ENCODE results near the gene CD68.

Gene CD68

DNA sequence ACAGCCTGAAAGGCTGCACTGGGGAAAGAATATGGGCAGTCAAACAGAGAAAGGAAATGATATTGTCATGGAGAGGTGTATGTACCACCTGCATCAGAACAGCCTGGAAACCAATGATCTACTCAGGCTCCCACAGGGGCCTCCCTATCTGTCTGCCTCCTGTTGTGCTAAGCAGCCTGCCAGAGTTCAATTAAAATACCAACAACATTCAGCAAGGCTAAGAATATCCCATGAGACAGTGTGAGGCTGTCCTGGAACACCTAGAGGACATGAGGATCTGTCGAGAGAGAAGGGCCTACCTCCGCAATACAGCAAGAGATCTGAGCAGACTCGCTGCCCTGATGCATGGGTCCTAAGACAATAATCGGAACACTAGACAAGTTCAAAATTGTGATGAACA lies 26.8 kb downstream of the CD68 start:
- TF ChIP-seq, protein P1, sequence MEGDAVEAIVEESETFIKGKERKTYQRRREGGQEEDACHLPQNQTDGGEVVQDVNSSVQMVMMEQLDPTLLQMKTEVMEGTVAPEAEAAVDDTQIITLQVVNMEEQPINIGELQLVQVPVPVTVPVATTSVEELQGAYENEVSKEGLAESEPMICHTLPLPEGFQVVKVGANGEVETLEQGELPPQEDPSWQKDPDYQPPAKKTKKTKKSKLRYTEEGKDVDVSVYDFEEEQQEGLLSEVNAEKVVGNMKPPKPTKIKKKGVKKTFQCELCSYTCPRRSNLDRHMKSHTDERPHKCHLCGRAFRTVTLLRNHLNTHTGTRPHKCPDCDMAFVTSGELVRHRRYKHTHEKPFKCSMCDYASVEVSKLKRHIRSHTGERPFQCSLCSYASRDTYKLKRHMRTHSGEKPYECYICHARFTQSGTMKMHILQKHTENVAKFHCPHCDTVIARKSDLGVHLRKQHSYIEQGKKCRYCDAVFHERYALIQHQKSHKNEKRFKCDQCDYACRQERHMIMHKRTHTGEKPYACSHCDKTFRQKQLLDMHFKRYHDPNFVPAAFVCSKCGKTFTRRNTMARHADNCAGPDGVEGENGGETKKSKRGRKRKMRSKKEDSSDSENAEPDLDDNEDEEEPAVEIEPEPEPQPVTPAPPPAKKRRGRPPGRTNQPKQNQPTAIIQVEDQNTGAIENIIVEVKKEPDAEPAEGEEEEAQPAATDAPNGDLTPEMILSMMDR (IDR thresholded peaks at IDR 0.05; ENCODE audit: borderline replicate concordance, extremely low read depth, low read length, poor library complexity, severe bottlenecking), result no peak
- no peak for TF ChIP-seq EZH2 (IDR thresholded peaks at IDR 0.05; ENCODE audit: borderline replicate concordance, low read depth, low read length, severe bottlenecking)
- no peak overlapping the region for H3K9ac ChIP-seq (ENCODE audit: low read depth, low read length)
- H3K9me3 ChIP-seq (ENCODE audit: insufficient read depth, low read length, severe bottlenecking), result no peaks in the 10 kb centered on the region

DNA sequence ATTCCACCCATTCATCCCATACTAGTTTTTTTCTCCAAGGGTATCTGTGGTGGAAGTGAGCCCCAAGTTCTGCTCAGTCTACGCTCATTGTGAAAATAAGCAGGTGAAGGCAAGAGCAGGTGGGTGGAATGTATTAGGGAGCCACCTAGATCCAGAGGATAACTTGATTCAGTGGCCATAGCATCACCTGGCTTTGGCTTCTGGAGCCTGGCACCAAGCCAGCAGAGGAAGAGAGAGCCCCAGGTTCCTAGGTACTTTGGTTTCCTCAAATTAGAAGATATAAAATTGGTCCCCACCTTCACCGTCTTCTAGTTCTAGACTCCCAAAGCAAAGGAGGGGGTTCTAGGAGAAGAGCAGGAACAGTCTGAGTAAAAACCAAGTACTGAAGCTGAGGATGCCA lies 31.2 kb downstream of the CD68 start:
- H3K9ac ChIP-seq (ENCODE audit: low read depth, low read length), result no peak overlapping the region

More for the DNA sequence above, 26.8 kb downstream of the CD68 start:
- Histone ChIP-seq H3K4me3 (ENCODE audit: low read depth in 1 of 2, low read length in 2 of 2) (no peak overlapping the region), H2AFZ (ENCODE audit: low read depth, low read length) (no peak overlapping the region), H3K79me2 (ENCODE audit: insufficient read depth, low read length) (peaks cover 47% of the 10 kb centered on the region), H4K20me1 (ENCODE audit: insufficient read depth, low read length) (peaks cover 21% of the 10 kb centered on the region; the same call in 1 of the 2 replicates), H3K36me3 (ENCODE audit: insufficient read depth, low read length) (peaks cover 68% of the 10 kb centered on the region), H3K27me3 (ENCODE audit: insufficient read depth, low read length, poor library complexity) (no peaks in the 10 kb centered on the region), H3K4me1 (ENCODE audit: insufficient read depth, low read length) (peaks cover 13% of the 10 kb centered on the region), H3K27ac (ENCODE audit: low read length) (no peak overlapping the region), H3K4me2 (ENCODE audit: insufficient read depth, low read length) (no peak overlapping the region)
- DNase-seq, result no peak
- no peak for ATAC-seq (ENCODE audit: insufficient read depth, low read depth)

DNA sequence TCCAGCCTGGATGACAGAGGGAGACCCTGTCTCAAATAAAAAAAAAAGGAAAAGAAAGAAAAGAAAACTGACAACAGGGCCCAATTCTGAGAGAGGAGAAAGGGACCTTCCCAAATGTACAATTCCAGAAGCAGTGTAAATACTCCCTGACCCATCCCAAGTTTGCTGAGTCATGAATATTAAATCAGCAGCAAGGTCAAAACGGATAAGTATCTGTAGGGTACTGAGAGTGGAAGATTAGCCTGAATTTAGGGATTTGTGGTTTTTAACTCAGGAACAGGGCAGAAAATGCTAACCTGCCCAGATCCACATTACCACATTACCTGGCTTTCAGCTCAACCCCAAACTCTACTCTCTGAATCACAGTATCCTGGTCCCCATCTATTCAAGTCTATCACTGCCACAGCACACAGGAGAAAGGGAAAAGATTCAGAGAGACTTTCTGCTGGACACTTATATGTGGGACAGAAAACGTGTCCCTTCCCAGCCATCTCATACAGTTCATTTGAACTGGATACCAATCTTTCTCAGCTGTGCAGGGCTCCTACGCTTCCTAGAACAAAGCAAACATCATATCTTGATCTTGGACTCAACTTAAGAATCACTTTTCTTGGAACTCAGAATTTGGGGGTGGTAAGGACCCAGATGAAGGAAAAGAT lies 32.3 kb downstream of the CD68 start:
- peaks cover 67% of the 10 kb centered on the region for H3K79me2 ChIP-seq (ENCODE audit: insufficient read depth, low read length)

More for the DNA sequence above, 31.2 kb downstream of the CD68 start:
- Histone ChIP-seq H3K27me3 (ENCODE audit: insufficient read depth, low read length, poor library complexity) (no peaks in the 10 kb centered on the region), H3K9me3 (ENCODE audit: insufficient read depth, low read length, severe bottlenecking) (no peaks in the 10 kb centered on the region), H3K79me2 (ENCODE audit: insufficient read depth, low read length) (peaks cover 77% of the 10 kb centered on the region), H3K4me3 (ENCODE audit: low read depth in 1 of 2, low read length in 2 of 2) (no peak overlapping the region), H2AFZ (ENCODE audit: low read depth, low read length) (no peak overlapping the region), H3K4me2 (ENCODE audit: insufficient read depth, low read length) (0 out of 2 replicates have a peak overlapping the region, but pooled peaks have one; percentile 78), H4K20me1 (ENCODE audit: insufficient read depth, low read length) (peaks cover 44% of the 10 kb centered on the region; the same call in 1 of the 2 replicates), H3K4me1 (ENCODE audit: insufficient read depth, low read length) (peaks cover 44% of the 10 kb centered on the region), H3K27ac (ENCODE audit: low read length) (no peak overlapping the region), H3K36me3 (ENCODE audit: insufficient read depth, low read length) (peaks cover 41% of the 10 kb centered on the region)
- TF ChIP-seq EZH2 (IDR thresholded peaks at IDR 0.05; ENCODE audit: borderline replicate concordance, low read depth, low read length, severe bottlenecking), result no peak
- TF ChIP-seq, protein P1 (IDR thresholded peaks at IDR 0.05; ENCODE audit: borderline replicate concordance, extremely low read depth, low read length, poor library complexity, severe bottlenecking), result no peak
- DNase-seq (no peak), ATAC-seq (ENCODE audit: insufficient read depth, low read depth) (no peak)

More for the DNA sequence above, 32.3 kb downstream of the CD68 start:
- Histone ChIP-seq H3K27me3 (ENCODE audit: insufficient read depth, low read length, poor library complexity) (no peaks in the 10 kb centered on the region), H3K4me1 (ENCODE audit: insufficient read depth, low read length) (peaks cover 47% of the 10 kb centered on the region), H4K20me1 (ENCODE audit: insufficient read depth, low read length) (peaks cover 38% of the 10 kb centered on the region; the same call in 1 of the 2 replicates), H3K36me3 (ENCODE audit: insufficient read depth, low read length) (peaks cover 32% of the 10 kb centered on the region), H3K4me2 (ENCODE audit: insufficient read depth, low read length) (peak overlapping the region; percentile 78), H3K27ac (ENCODE audit: low read length) (peak overlapping the region; percentile 41), H3K9ac (ENCODE audit: low read depth, low read length) (peak overlapping the region; percentile 78), H3K9me3 (ENCODE audit: insufficient read depth, low read length, severe bottlenecking) (no peaks in the 10 kb centered on the region), H3K4me3 (ENCODE audit: low read depth in 1 of 2, low read length in 2 of 2) (peak overlapping the region in 1 of 2 experiments; percentile 16; a peak in 1 of 4 replicates), H2AFZ (ENCODE audit: low read depth, low read length) (no peak overlapping the region)
- no peak for TF ChIP-seq EZH2 (IDR thresholded peaks at IDR 0.05; ENCODE audit: borderline replicate concordance, low read depth, low read length, severe bottlenecking)
- TF ChIP-seq, protein P1 (IDR thresholded peaks at IDR 0.05; ENCODE audit: borderline replicate concordance, extremely low read depth, low read length, poor library complexity, severe bottlenecking), result no peak
- ATAC-seq (ENCODE audit: insufficient read depth, low read depth), result no peak
- no peak for DNase-seq
